Loucy (cell line): ENCODE results near the gene TTLL9.

Experiments used
- CTCF ChIP-seq: fragments of 200-600 bp; sonication (generic); conservative IDR thresholded peaks from 2 replicates; pipeline ENCODE4 v1.5.1; 2014; ENCODE audit warnings: mild to moderate bottlenecking, antibody characterized with exemption, low read length
- EZH2phosphoT487 ChIP-seq: fragments of 200-600 bp; IDR thresholded peaks from 2 replicates; pipeline ENCODE4 v1.6.1; 2018; ENCODE audit warnings: antibody characterized with exemption, mild to moderate bottlenecking, moderate library complexity, borderline replicate concordance

GRCh38 chr20:31866221-31866620, 4.2 kb upstream of the TTLL9 start:
- TF ChIP-seq CTCF, result no peak
- TF ChIP-seq EZH2phosphoT487, result no peak
